ENCODE results near the gene PITPNM1. TPM values are rescaled to one million over a fixed set of nuclear protein-coding genes. Genes with fewer than 3 reads are reported as not detected.
"Not testable (repeated sequence)": the region's sequence is repeated elsewhere in the genome, so short reads cannot be mapped to it uniquely, and the experiment has no call there.

The PITPNM1 gene
- total RNA-seq, 3 donors from 2014 or later (not counting 1 experiment from before 2014, with no cell fraction given) = 99.9 to 135 (median 123) TPM

GRCh38 chr11:67517784-67518552 lies 12.8 kb upstream of the PITPNM1 start:
- intact Hi-C loops (cut with micrococcal nuclease) = no loop called here
- peaks cover 10 to 17% of the 10 kb centered on the region in 2 donors for H3K27me3 Mint-ChIP-seq (ENCODE audit: low read depth in 2 of 2)

GRCh38 chr11:67516806-67517205 lies 11.6 kb upstream of the PITPNM1 start:
- Histone ChIP-seq H3K4me3 (ENCODE audit: low read length) (no peak overlapping the region), H3K4me1 (ENCODE audit: control insufficient read depth, insufficient read depth, low read length) (no peaks in the 10 kb centered on the region), H3K27me3 (ENCODE audit: control insufficient read depth, insufficient read depth, low read length) (no peaks in the 10 kb centered on the region), H3K36me3 (ENCODE audit: control insufficient read depth, insufficient read depth, low read length) (no peaks in the 10 kb centered on the region), H3K9me3 (ENCODE audit: control insufficient read depth, insufficient read depth, low read length) (no peaks in the 10 kb centered on the region), H3K27ac (ENCODE audit: low read length) (no peak overlapping the region)
- Mint-ChIP-seq H3K27me3 (ENCODE audit: low read depth in 2 of 2) (peaks cover 10 to 17% of the 10 kb centered on the region in 2 donors), H3K27ac (no peak overlapping the region), H3K4me3 (no peak overlapping the region), H3K36me3 (no peaks in the 10 kb centered on the region), H3K9me3 (no peaks in the 10 kb centered on the region), H3K4me1 (no peaks in the 10 kb centered on the region)
- TF ChIP-seq, protein P1, sequence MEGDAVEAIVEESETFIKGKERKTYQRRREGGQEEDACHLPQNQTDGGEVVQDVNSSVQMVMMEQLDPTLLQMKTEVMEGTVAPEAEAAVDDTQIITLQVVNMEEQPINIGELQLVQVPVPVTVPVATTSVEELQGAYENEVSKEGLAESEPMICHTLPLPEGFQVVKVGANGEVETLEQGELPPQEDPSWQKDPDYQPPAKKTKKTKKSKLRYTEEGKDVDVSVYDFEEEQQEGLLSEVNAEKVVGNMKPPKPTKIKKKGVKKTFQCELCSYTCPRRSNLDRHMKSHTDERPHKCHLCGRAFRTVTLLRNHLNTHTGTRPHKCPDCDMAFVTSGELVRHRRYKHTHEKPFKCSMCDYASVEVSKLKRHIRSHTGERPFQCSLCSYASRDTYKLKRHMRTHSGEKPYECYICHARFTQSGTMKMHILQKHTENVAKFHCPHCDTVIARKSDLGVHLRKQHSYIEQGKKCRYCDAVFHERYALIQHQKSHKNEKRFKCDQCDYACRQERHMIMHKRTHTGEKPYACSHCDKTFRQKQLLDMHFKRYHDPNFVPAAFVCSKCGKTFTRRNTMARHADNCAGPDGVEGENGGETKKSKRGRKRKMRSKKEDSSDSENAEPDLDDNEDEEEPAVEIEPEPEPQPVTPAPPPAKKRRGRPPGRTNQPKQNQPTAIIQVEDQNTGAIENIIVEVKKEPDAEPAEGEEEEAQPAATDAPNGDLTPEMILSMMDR (IDR thresholded peaks at IDR 0.05) = no peak
- ATAC-seq (no peak), DNase-seq (no peak)
- WGBS (ENCODE audit: insufficient coverage) = 96% methylated on average over 9 of the region's 9 CpGs
- intact Hi-C loops (cut with micrococcal nuclease) = no loop called here

More at GRCh38 chr11:67517784-67518552, 12.8 kb upstream of the PITPNM1 start:
- Histone ChIP-seq H3K27ac (ENCODE audit: low read length) (no peak overlapping the region), H3K27me3 (ENCODE audit: control insufficient read depth, insufficient read depth, low read length) (no peaks in the 10 kb centered on the region), H3K36me3 (ENCODE audit: control insufficient read depth, insufficient read depth, low read length) (no peaks in the 10 kb centered on the region), H3K4me3 (ENCODE audit: low read length) (no peak overlapping the region), H3K4me1 (ENCODE audit: control insufficient read depth, insufficient read depth, low read length) (no peaks in the 10 kb centered on the region), H3K9me3 (ENCODE audit: control insufficient read depth, insufficient read depth, low read length) (no peaks in the 10 kb centered on the region)
- Mint-ChIP-seq H3K4me1 (no peaks in the 10 kb centered on the region), H3K4me3 (no peak overlapping the region), H3K36me3 (no peaks in the 10 kb centered on the region), H3K27ac (no peak overlapping the region), H3K9me3 (no peaks in the 10 kb centered on the region)
- DNase-seq (no peak), ATAC-seq (no peak)
- 86% methylated on average over 10 of the region's 10 CpGs for WGBS (ENCODE audit: insufficient coverage)
- TF ChIP-seq, protein P1 (IDR thresholded peaks at IDR 0.05) = no peak

DNA sequence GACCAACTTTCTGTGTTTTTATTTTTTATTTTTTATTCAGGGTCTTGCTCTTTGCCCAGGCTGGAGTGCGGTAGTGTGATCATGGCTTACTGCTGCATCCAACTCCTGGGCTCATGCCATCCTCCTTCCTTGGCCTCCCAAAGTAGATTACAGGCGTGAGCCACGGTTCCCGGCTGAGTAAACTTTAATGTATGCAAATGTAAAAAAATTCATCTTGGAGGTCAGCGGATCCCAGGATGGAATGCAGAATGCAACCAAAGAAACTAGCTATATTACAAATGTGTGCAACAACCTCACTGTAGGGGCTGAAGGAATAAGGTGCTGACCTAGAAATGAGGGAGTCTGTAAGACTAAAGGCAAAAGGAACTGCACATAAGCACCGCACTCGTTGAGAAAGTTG lies 9.0 kb upstream of the PITPNM1 start:
- Histone ChIP-seq H3K27me3 (ENCODE audit: control insufficient read depth, insufficient read depth, low read length) (no peaks in the 10 kb centered on the region), H3K9me3 (ENCODE audit: control insufficient read depth, insufficient read depth, low read length) (no peaks in the 10 kb centered on the region), H3K27ac (ENCODE audit: low read length) (no peak overlapping the region), H3K4me1 (ENCODE audit: control insufficient read depth, insufficient read depth, low read length) (peaks cover under 1% of the 10 kb centered on the region), H3K4me3 (ENCODE audit: low read length) (no peak overlapping the region), H3K36me3 (ENCODE audit: control insufficient read depth, insufficient read depth, low read length) (no peaks in the 10 kb centered on the region)
- no peak for ATAC-seq
- no peaks in the 10 kb centered on the region for H3K36me3 Mint-ChIP-seq
- intact Hi-C loops (cut with micrococcal nuclease) = no loop called here
- peaks cover 17 to 24% of the 10 kb centered on the region in 2 donors for H3K27me3 Mint-ChIP-seq (ENCODE audit: low read depth in 2 of 2)
- no peak overlapping the region for H3K27ac Mint-ChIP-seq
- no peak overlapping the region for H3K4me3 Mint-ChIP-seq
- TF ChIP-seq, protein P1 (IDR thresholded peaks at IDR 0.05) = no peak
- peaks cover 0 to 3% of the 10 kb centered on the region in 2 donors for H3K4me1 Mint-ChIP-seq
- no peaks in the 10 kb centered on the region for H3K9me3 Mint-ChIP-seq
- 90% methylated on average over 7 of the region's 7 CpGs for WGBS (ENCODE audit: insufficient coverage)
- no peak for DNase-seq

DNA sequence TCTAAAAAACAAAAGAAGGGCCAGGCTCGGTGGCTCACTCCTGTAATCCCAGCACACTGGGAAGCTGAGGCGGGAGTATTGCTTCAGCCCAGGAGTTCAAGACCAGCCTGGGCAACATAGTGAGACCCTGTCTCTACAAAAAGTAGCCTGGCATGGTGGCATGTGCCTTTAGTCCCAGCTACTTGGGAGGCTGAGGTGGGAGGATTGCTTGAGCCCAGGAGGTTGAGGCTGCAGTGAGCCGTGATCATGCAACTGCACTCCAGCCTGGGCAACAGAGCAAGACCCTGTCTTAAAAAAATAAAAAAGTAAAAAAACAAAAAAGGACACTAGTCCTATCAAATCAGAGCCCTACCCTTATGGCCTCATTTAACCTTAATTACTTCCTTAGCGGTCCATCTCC lies 6.4 kb upstream of the PITPNM1 start:
- H3K27me3 ChIP-seq (ENCODE audit: control insufficient read depth, insufficient read depth, low read length); ATAC-seq; H3K9me3 Mint-ChIP-seq; H3K27ac ChIP-seq (ENCODE audit: low read length); intact Hi-C loops (cut with micrococcal nuclease); H3K9me3 ChIP-seq (ENCODE audit: control insufficient read depth, insufficient read depth, low read length); DNase-seq; H3K4me3 Mint-ChIP-seq; H3K36me3 Mint-ChIP-seq; H3K4me3 ChIP-seq (ENCODE audit: low read length); H3K27ac Mint-ChIP-seq; H3K36me3 ChIP-seq (ENCODE audit: control insufficient read depth, insufficient read depth, low read length): not testable (repeated sequence)
- peaks cover 17 to 24% of the 10 kb centered on the region in 2 donors for H3K27me3 Mint-ChIP-seq (ENCODE audit: low read depth in 2 of 2)
- WGBS (ENCODE audit: insufficient coverage) = 91% methylated on average over 4 of the region's 4 CpGs
- peaks cover 12 to 23% of the 10 kb centered on the region in 2 donors for H3K4me1 Mint-ChIP-seq
- H3K4me1 ChIP-seq (ENCODE audit: control insufficient read depth, insufficient read depth, low read length) = peaks cover 19% of the 10 kb centered on the region
